Right lobe of liver (tissue), 6 donors: ENCODE data around the gene DNM3. TPM values are rescaled to one million over a fixed set of nuclear protein-coding genes. Genes with fewer than 3 reads are reported as not detected.

Experiments
- ATAC-seq, 4 donors: fragments of 200-7000 bp; cut with Tn5 transposase; one replicate each; pipeline ENCODE4 v1.9.1; 2020; ENCODE audit warnings: mild to moderate bottlenecking in 4 of 4, moderate library complexity in 4 of 4
- DNase-seq, 3 donors: peaks; one replicate each; pipeline ENCODE4 v3.0.0-alpha.2; 2020
- H3K27ac ChIP-seq, 3 donors: fragments of 200-600 bp; one replicate each; pipeline ENCODE4 v1.8.0; 2022
- H3K27me3 ChIP-seq, 2 donors: fragments of 200-600 bp; one replicate each; pipeline ENCODE4 v1.8.0; 2022
- H3K36me3 ChIP-seq, 4 donors: fragments of 200-600 bp; sonication (generic) in 1 of 4; one replicate each; pipeline versions ENCODE4 v1.5.1 to v1.8.0; 2017 to 2022; ENCODE audit warnings: control low read depth in 1 of 4
- H3K4me1 ChIP-seq, 4 donors: fragments of 200-600 bp; sonication (generic) in 1 of 4; one replicate each; pipeline versions ENCODE4 v1.5.1 to v1.8.0; 2017 to 2022; ENCODE audit warnings: control low read depth in 1 of 4
- H3K4me3 ChIP-seq, 3 donors: fragments of 200-600 bp; one replicate each; pipeline ENCODE4 v1.8.0; 2022
- H3K9me3 ChIP-seq, 4 donors: fragments of 200-600 bp; sonication (generic) in 1 of 4; one replicate each; pipeline versions ENCODE4 v1.5.1 to v1.8.0; 2017 to 2022; ENCODE audit warnings: control low read depth in 1 of 4
- POLR2A ChIP-seq: fragments of 450-650 bp; IDR thresholded peaks from one replicate; pipeline ENCODE4 v1.6.1; 2017; ENCODE audit warnings: antibody characterized with exemption, mild to moderate bottlenecking
- WGBS: methylation state at CpG from one replicate; pipeline ENCODE4 v1.1.6; 2018; ENCODE audit warnings: low coverage, low lambda C conversion rate; ENCODE audit not compliant: insufficient coverage; ENCODE audit errors: missing lambda C conversion rate; 5-methylcytosine and 5-hydroxymethylcytosine counted together
- intact Hi-C, 2 donors: fragments of 100-400 bp; cut with DNase I; formaldehyde crosslinking; loops; one replicate each; pipeline versions ENCODE4 v1.11.2 to v1.14.1; 2022
- total RNA-seq, 6 experiments: library from RNA; depleted of rRNA in 2 of 6; stranded (reverse); fragments of >200 nt in 2 of 6; fragmentation: NEBNext Ultra II Directional in 3 of 6; extraction: Animal tissue kit (Norgen Biotek cat#: 25700) in 3 of 6; gene quantifications; one replicate each; pipeline versions ENCODE4 v1.1.0 to v1.2.4, GENCODE V29; 2016 to 2023
- TF ChIP-seq, protein P1 (sequence below), 4 donors: fragments of 200-600 bp in 3 of 4; fragments of 450-650 bp in 1 of 4; IDR thresholded peaks; one replicate each; pipeline versions ENCODE4 v1.5.1 to v1.8.0; 2016 to 2022; ENCODE audit warnings: antibody characterized with exemption in 4 of 4, mild to moderate bottlenecking in 2 of 4
- donor health status: DM: no; HTN: yes; CAD: no.
- donor health status: DM: no; HTN: no; CAD: no.
- donor health status: DM: no; HTN: no; CAD: no.
- donor health status: DM: no; HTN: yes; CAD: no.
- donor health status: DM: no; HTN: yes; CAD: no.

Gene DNM3
- total RNA-seq, 6 experiments from 2014 or later = 0.29 to 0.92 (median 0.43) TPM

- intact Hi-C loops = no loop called here
- DNase-seq (no peak), ATAC-seq (no peak)
- no peaks in the 10 kb centered on the region for H3K36me3 ChIP-seq
- H3K4me1 ChIP-seq = no peaks in the 10 kb centered on the region
- 74% methylated on average over 3 of the region's 3 CpGs for WGBS
- no peak overlapping the region for H3K4me3 ChIP-seq
- H3K27ac ChIP-seq = no peak overlapping the region
- no peaks in the 10 kb centered on the region for H3K27me3 ChIP-seq
- TF ChIP-seq, protein P1, sequence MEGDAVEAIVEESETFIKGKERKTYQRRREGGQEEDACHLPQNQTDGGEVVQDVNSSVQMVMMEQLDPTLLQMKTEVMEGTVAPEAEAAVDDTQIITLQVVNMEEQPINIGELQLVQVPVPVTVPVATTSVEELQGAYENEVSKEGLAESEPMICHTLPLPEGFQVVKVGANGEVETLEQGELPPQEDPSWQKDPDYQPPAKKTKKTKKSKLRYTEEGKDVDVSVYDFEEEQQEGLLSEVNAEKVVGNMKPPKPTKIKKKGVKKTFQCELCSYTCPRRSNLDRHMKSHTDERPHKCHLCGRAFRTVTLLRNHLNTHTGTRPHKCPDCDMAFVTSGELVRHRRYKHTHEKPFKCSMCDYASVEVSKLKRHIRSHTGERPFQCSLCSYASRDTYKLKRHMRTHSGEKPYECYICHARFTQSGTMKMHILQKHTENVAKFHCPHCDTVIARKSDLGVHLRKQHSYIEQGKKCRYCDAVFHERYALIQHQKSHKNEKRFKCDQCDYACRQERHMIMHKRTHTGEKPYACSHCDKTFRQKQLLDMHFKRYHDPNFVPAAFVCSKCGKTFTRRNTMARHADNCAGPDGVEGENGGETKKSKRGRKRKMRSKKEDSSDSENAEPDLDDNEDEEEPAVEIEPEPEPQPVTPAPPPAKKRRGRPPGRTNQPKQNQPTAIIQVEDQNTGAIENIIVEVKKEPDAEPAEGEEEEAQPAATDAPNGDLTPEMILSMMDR (IDR thresholded peaks at IDR 0.05) = no peak
- no peak for TF ChIP-seq POLR2A
- no peaks in the 10 kb centered on the region for H3K9me3 ChIP-seq
Measured at GRCh38 chr1:171966426-171967220, 125.3 kb downstream of the DNM3 start.

DNA sequence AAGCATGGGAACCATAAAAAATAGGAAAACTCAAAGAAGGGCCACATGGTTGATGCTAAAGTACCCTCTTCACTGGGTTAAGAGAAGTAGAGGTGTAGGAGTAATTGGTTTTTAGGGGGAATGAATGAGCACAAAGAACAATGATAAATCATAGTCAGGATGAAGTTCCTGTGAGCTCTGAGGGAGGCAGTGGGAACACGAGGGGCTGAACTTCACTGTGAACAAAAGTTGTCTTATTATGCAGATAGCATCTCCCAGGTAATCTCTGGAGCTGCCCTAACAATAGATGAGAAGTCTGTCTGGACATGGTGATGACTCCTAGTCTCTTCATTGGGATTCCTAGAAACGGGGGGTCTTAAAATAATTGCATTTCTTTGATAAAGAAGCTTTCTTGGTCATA lies 127.9 kb downstream of the DNM3 start:
- H3K9me3 ChIP-seq = no peaks in the 10 kb centered on the region
- H3K4me3 ChIP-seq = no peak overlapping the region
- TF ChIP-seq, protein P1 (IDR thresholded peaks at IDR 0.05) = no peak
- TF ChIP-seq POLR2A = no peak
- WGBS = 22% methylated on average over 2 of the region's 2 CpGs
- ATAC-seq (no peak), DNase-seq (no peak)
- no peaks in the 10 kb centered on the region for H3K27me3 ChIP-seq
- intact Hi-C loops = no loop called here
- H3K27ac ChIP-seq = no peak overlapping the region
- no peaks in the 10 kb centered on the region for H3K36me3 ChIP-seq
- no peaks in the 10 kb centered on the region for H3K4me1 ChIP-seq

DNA sequence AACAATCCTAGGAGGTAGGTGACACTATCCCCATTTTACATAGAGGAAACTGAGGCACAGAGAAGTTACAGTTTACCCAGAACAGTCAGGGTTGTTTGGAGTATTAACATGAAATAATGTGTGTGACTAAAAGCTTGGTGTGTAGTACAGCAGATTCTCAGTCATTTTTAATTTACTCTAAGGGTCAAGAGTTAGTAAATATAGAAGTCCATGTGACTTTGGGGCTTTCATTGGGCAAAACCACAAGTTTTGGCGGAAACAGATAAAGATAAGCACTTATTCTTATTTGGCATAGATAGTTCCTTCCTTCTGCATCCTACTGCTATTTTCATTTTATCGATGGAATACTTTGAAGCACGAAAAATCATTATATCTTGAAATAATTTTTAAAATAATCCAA lies 128.5 kb downstream of the DNM3 start:
- intact Hi-C loops = no loop called here
- no peaks in the 10 kb centered on the region for H3K36me3 ChIP-seq
- H3K27me3 ChIP-seq = no peaks in the 10 kb centered on the region
- 20% methylated on average over 3 of the region's 3 CpGs for WGBS
- ATAC-seq (no peak), DNase-seq (no peak)
- no peak overlapping the region for H3K4me3 ChIP-seq
- TF ChIP-seq, protein P1 (IDR thresholded peaks at IDR 0.05) = no peak
- no peak for TF ChIP-seq POLR2A
- no peaks in the 10 kb centered on the region for H3K4me1 ChIP-seq
- H3K9me3 ChIP-seq = no peaks in the 10 kb centered on the region
- no peak overlapping the region for H3K27ac ChIP-seq

GRCh38 chr1:171972846-171973245 lies 131.5 kb downstream of the DNM3 start:
- Histone ChIP-seq H3K36me3 (no peaks in the 10 kb centered on the region), H3K9me3 (no peaks in the 10 kb centered on the region), H3K4me1 (no peaks in the 10 kb centered on the region), H3K4me3 (no peak overlapping the region), H3K27me3 (no peaks in the 10 kb centered on the region), H3K27ac (no peak overlapping the region)
- DNase-seq = no peak
- WGBS = 97% methylated on average over 3 of the region's 3 CpGs
- TF ChIP-seq, protein P1 (IDR thresholded peaks at IDR 0.05) = no peak
- TF ChIP-seq POLR2A = no peak
- ATAC-seq = no peak
- intact Hi-C loops = no loop called here

GRCh38 chr1:171973421-171973820 lies 132.1 kb downstream of the DNM3 start:
- intact Hi-C loops = no loop called here
- no peak for DNase-seq
- TF ChIP-seq POLR2A = no peak
- TF ChIP-seq, protein P1 (IDR thresholded peaks at IDR 0.05) = no peak
- Histone ChIP-seq H3K4me3 (no peak overlapping the region), H3K9me3 (no peaks in the 10 kb centered on the region), H3K4me1 (no peaks in the 10 kb centered on the region), H3K27ac (no peak overlapping the region), H3K36me3 (no peaks in the 10 kb centered on the region), H3K27me3 (no peaks in the 10 kb centered on the region)
- ATAC-seq = no peak
